ENCODE data around the gene ROBO2.

The ROBO2 gene

DNA sequence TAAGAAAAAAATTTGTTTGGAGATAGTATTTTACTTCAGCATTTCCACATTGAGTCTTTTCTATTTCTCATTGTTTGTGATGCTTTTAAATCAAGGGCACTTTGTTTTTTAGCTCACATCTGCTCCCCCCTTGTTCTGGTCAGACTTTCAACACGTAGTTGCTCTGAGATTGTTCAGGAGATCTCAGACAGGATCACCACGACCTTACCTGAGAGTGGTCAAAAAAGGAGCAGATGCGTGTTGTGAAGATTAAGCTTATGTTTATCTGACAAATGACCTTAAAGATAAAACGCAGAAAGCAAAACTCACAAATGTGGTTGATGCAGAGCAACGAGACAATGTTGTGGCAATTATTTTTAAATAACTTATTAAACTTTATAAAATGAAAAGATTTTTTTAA lies 298.3 kb downstream of the ROBO2 start:
- H3K36me3 ChIP-seq (replicated peaks): no peaks in the 10 kb centered on the region
- TF ChIP-seq, protein P1, sequence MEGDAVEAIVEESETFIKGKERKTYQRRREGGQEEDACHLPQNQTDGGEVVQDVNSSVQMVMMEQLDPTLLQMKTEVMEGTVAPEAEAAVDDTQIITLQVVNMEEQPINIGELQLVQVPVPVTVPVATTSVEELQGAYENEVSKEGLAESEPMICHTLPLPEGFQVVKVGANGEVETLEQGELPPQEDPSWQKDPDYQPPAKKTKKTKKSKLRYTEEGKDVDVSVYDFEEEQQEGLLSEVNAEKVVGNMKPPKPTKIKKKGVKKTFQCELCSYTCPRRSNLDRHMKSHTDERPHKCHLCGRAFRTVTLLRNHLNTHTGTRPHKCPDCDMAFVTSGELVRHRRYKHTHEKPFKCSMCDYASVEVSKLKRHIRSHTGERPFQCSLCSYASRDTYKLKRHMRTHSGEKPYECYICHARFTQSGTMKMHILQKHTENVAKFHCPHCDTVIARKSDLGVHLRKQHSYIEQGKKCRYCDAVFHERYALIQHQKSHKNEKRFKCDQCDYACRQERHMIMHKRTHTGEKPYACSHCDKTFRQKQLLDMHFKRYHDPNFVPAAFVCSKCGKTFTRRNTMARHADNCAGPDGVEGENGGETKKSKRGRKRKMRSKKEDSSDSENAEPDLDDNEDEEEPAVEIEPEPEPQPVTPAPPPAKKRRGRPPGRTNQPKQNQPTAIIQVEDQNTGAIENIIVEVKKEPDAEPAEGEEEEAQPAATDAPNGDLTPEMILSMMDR (IDR thresholded peaks at IDR 0.05; ENCODE audit: low read depth, low read length, missing control alignments): no peak
- in situ Hi-C loops (cut with HindIII; ENCODE audit: low pct_ligation_motif_present, low sequenced_read_pairs): no loop called here
- H3K4me3 ChIP-seq (ENCODE audit: low read depth, low read length): no peak overlapping the region
- DNase-seq: no peak
- no peak overlapping the region for H3K27ac ChIP-seq
- no peaks in the 10 kb centered on the region for H3K27me3 ChIP-seq (replicated peaks)

DNA sequence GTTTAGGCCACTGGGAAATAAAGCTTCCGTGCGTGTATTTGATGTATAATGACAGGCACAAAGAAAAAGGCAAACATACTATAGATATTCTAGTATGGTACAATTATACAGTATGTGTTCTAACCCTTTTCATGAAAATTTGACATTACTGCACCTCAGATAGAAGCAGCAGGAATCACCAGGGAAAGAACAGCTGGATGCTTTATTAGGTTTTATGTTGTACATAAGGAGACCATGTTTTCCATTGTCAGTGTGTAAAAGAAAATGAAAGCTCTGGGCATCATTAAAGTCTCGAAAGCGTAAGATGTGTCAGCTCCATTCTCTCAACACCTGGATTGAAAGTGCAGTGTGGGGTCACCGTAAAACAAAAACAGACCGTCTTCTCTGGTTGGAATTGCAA lies 302.1 kb downstream of the ROBO2 start:
- in situ Hi-C loops (cut with HindIII; ENCODE audit: low pct_ligation_motif_present, low sequenced_read_pairs): no loop called here
- H3K4me3 ChIP-seq (ENCODE audit: low read depth, low read length): no peak overlapping the region
- H3K36me3 ChIP-seq (replicated peaks): no peaks in the 10 kb centered on the region
- DNase-seq: no peak
- TF ChIP-seq, protein P1 (IDR thresholded peaks at IDR 0.05; ENCODE audit: low read depth, low read length, missing control alignments): no peak
- H3K27me3 ChIP-seq (replicated peaks): no peaks in the 10 kb centered on the region
- no peak overlapping the region for H3K27ac ChIP-seq

DNA sequence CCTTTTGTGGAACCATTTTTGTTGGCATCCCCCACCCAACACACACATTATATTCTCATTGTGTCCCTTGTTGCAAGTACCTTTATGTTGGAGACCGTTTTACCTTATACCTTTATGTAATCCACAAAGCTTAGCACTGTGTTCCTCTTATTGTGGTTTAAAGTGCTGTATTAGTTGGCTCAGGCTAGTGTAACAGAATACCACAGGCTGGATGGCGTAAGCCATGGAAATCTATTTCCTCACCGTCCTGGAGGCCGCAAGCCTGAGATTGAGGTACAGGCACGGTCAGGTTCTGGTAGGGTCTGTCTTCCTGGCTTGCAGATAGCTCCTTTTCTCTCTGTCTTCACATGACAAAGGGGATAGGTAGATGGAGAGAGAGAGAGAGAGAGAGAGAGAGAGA lies 302.8 kb downstream of the ROBO2 start:
- TF ChIP-seq, protein P1 (IDR thresholded peaks at IDR 0.05; ENCODE audit: low read depth, low read length, missing control alignments): no peak
- DNase-seq: no peak
- in situ Hi-C loops (cut with HindIII; ENCODE audit: low pct_ligation_motif_present, low sequenced_read_pairs): no loop called here
- Histone ChIP-seq H3K27ac (no peak overlapping the region), H3K4me3 (ENCODE audit: low read depth, low read length) (no peak overlapping the region), H3K27me3 (replicated peaks) (no peaks in the 10 kb centered on the region), H3K36me3 (replicated peaks) (no peaks in the 10 kb centered on the region)

DNA sequence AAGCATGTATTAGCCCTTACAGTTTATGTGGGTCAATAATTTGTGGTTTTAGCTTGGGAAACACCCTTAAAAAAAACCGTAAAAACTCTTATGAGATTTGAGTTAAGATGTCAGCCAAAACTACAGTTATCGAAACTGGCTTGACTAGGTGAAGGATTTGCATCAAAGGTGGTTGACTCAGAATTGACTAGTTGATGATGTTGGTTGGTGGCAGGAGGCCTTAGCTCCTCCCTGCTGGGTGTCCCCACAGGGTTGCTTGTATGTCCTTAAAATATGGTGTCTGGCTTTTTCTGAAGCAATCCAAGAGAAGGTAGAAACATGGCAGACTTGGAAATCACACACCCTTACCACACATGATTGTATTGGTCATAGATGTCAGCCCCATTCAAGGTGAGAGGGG lies 305.1 kb downstream of the ROBO2 start:
- TF ChIP-seq, protein P1 (IDR thresholded peaks at IDR 0.05; ENCODE audit: low read depth, low read length, missing control alignments): no peak
- Histone ChIP-seq H3K36me3 (replicated peaks) (no peaks in the 10 kb centered on the region), H3K4me3 (ENCODE audit: low read depth, low read length) (no peak overlapping the region), H3K27me3 (replicated peaks) (no peaks in the 10 kb centered on the region), H3K27ac (no peak overlapping the region)
- in situ Hi-C loops (cut with HindIII; ENCODE audit: low pct_ligation_motif_present, low sequenced_read_pairs): no loop called here
- no peak for DNase-seq

DNA sequence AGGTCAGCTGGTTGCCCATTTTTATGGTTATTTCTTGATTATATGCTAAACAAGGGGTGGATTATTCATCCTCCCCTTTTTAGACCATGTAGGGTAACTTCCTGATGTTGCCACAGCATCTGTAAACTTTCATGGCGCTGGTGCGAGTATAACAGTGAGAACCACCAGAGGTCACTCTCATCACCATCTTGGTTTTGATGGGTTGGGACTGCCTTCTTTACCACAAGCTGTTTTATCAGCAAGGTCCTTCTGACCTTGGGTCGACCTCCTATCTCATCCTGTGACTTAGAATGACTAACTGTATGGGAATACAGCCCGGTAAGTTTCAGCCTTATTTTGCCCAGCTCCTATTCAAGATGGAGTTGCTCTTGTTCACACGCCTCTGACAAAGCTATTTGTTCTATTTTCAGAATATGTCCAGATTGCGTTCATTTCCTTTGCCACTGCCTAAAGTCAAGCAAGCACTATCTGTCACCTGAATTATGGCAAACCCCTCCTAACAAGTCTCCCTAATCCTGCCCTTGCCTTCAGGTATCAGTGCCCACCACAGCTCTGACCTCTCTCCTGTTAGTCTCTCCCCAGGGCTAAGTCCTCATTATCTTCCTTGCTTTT lies 308.5 kb downstream of the ROBO2 start:
- peak; percentile 53 for DNase-seq
- in situ Hi-C loops (cut with HindIII; ENCODE audit: low pct_ligation_motif_present, low sequenced_read_pairs): no loop called here
- no peaks in the 10 kb centered on the region for H3K36me3 ChIP-seq (replicated peaks)
- no peak overlapping the region for H3K4me3 ChIP-seq (ENCODE audit: low read depth, low read length)
- H3K27me3 ChIP-seq (replicated peaks): no peaks in the 10 kb centered on the region
- TF ChIP-seq, protein P1 (IDR thresholded peaks at IDR 0.05; ENCODE audit: low read depth, low read length, missing control alignments): peak; percentile 61
- no peak overlapping the region for H3K27ac ChIP-seq

DNA sequence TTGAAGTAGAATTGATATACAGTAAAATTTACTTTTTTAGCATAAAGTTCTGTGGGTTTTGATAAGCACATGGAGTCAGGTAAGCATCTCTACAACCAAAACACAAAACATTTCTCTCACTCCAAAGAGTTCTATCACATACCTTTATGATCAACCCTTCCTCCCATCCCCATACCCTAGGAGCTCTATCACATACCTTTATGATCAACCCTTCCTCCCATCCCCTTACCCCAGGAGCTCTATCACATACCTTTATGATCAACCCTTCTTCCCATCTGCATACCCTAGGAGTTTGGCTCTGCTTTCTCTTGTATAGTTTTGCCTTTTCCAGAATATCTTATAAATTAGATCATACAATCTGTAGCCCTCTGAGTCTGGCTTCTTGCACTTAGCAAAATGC lies 315.1 kb downstream of the ROBO2 start:
- DNase-seq: no peak
- in situ Hi-C loops (cut with HindIII; ENCODE audit: low pct_ligation_motif_present, low sequenced_read_pairs): no loop called here
- Histone ChIP-seq H3K27me3 (replicated peaks) (no peaks in the 10 kb centered on the region), H3K27ac (no peak overlapping the region), H3K36me3 (replicated peaks) (no peaks in the 10 kb centered on the region), H3K4me3 (ENCODE audit: low read depth, low read length) (no peak overlapping the region)
- TF ChIP-seq, protein P1 (IDR thresholded peaks at IDR 0.05; ENCODE audit: low read depth, low read length, missing control alignments): no peak
